ENCODE measurements around the gene URB1. TPM values are rescaled to one million over a fixed set of nuclear protein-coding genes. Genes with fewer than 3 reads are reported as not detected.

The URB1 gene
- total RNA-seq, 1 donor from 2014 or later: 15.5 TPM

- Mint-ChIP-seq H3K4me3 (ENCODE audit: unreplicated experiment) (peak overlapping the region; percentile 76), H3K36me3 (ENCODE audit: unreplicated experiment) (peaks cover 4% of the 10 kb centered on the region), H3K4me1 (ENCODE audit: low read depth, unreplicated experiment) (peaks cover 32% of the 10 kb centered on the region), H3K27ac (ENCODE audit: unreplicated experiment) (peak overlapping the region; percentile 76), H3K27me3 (ENCODE audit: unreplicated experiment) (peaks cover 14% of the 10 kb centered on the region), H3K9me3 (ENCODE audit: unreplicated experiment) (peaks cover 8% of the 10 kb centered on the region)
- DNase-seq: no peak
- peak; percentile 15 for TF ChIP-seq CTCF (IDR thresholded peaks at IDR 0.05; ENCODE audit: partially characterized antibody, unreplicated experiment)
Observed at GRCh38 chr21:32414579-32415358, 22.0 kb upstream of the URB1 start.

GRCh38 chr21:32413697-32414578, 21.1 kb upstream of the URB1 start:
- Mint-ChIP-seq H3K27me3 (ENCODE audit: unreplicated experiment) (peaks cover 17% of the 10 kb centered on the region), H3K4me1 (ENCODE audit: low read depth, unreplicated experiment) (peaks cover 32% of the 10 kb centered on the region), H3K9me3 (ENCODE audit: unreplicated experiment) (peaks cover 8% of the 10 kb centered on the region), H3K4me3 (ENCODE audit: unreplicated experiment) (peak overlapping the region; percentile 83), H3K36me3 (ENCODE audit: unreplicated experiment) (peaks cover 4% of the 10 kb centered on the region), H3K27ac (ENCODE audit: unreplicated experiment) (peak overlapping the region; percentile 0)
- TF ChIP-seq CTCF (IDR thresholded peaks at IDR 0.05; ENCODE audit: partially characterized antibody, unreplicated experiment): no peak
- no peak for DNase-seq

DNA sequence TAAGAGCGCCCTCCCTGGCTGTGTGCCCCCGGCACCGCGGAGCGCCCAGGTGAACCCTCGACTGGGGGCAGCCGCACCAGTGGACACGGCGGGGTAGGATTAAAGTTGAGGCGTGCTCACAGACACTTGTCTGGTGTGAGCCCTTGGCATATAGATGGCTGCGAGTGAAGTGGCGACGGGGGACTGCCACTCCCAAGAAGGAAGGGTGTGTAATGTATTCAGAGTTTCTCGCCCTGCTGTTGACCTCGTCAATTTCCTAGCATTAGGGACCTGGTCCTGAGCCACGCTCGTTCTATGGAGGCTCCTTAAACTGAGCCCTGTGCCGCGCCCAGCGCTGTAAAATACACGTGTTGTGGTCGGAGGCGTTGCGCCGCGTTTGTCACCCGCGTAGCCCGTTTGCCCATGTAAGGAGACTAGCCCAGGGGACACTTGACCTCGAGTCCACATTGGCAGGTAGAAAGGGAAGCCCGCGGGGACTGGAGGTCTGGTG, 20.2 kb upstream of the URB1 start:
- Mint-ChIP-seq H3K36me3 (ENCODE audit: unreplicated experiment) (peaks cover 4% of the 10 kb centered on the region), H3K27ac (ENCODE audit: unreplicated experiment) (no peak overlapping the region), H3K9me3 (ENCODE audit: unreplicated experiment) (peaks cover 8% of the 10 kb centered on the region), H3K4me1 (ENCODE audit: low read depth, unreplicated experiment) (peaks cover 32% of the 10 kb centered on the region), H3K4me3 (ENCODE audit: unreplicated experiment) (peak overlapping the region; percentile 83), H3K27me3 (ENCODE audit: unreplicated experiment) (peaks cover 21% of the 10 kb centered on the region)
- TF ChIP-seq CTCF (IDR thresholded peaks at IDR 0.05; ENCODE audit: partially characterized antibody, unreplicated experiment): no peak
- peak; percentile 26 for DNase-seq

DNA sequence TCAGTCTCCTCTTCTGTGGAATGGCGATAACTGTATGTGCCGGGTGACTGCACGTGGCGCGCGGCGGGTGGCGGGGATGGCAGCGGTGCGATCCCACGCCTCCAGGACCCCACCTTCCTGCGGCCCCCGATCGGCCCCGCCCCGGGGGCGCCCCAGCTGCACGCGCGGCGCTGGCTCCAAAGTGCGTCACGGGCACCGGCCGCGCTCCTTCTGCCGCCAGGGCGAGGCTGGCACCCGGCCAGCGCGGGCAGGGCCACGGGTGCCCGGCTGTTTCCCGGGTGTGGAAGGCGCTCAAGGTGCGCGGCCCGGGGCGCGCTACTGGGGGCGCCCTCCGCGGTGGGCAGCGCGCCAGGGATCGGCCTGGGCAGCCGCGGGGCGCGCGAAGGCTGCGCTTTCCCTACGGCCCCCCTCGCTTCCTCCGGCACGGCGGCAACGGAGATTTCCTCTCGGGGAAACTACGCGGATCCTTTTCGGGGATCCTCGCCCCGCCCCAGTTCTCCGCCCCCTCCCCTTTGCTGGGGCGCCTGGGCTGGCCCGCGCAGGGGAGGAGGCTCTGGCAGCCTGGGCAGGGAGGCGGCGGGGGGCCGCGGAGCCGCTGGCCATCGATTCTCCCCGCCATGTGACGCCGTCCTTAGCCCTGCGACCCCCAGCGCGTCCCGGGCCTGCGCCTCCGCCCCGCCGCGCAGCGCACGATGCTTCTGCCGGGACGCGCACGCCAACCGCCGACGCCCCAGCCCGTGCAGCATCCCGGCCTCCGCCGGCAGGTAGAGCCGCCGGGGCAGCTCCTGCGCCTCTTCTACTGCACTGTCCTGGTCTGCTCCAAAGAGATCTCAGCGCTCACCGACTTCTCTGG, 19.6 kb upstream of the URB1 start, which contains the start of gene EVA1C:
Gene EVA1C (plus strand): TSS at position 545 of the 853 bp plus-strand sequence. CDS start 148 bp downstream, at position 693.
- H3K4me3 Mint-ChIP-seq (ENCODE audit: unreplicated experiment): peak within 1 kb of the TSS; percentile 87
- H3K36me3 Mint-ChIP-seq (ENCODE audit: unreplicated experiment): peaks cover 4% of the 10 kb centered on the region
- peak; percentile 51 for DNase-seq
- H3K4me1 Mint-ChIP-seq (ENCODE audit: low read depth, unreplicated experiment): peaks cover 32% of the 10 kb centered on the region
- H3K27ac Mint-ChIP-seq (ENCODE audit: unreplicated experiment): no peak within 1 kb of the TSS
- TF ChIP-seq CTCF (IDR thresholded peaks at IDR 0.05; ENCODE audit: partially characterized antibody, unreplicated experiment): no peak
- H3K9me3 Mint-ChIP-seq (ENCODE audit: unreplicated experiment): peaks cover 8% of the 10 kb centered on the region
- peaks cover 21% of the 10 kb centered on the region for H3K27me3 Mint-ChIP-seq (ENCODE audit: unreplicated experiment)

Data from glutamatergic neuron (in vitro differentiated cells).